Ovary (tissue), 3 donors: ENCODE data around the gene STAMBP.
"Not testable (repeated sequence)": the region's sequence is repeated elsewhere in the genome, so short reads cannot be mapped to it uniquely, and the experiment has no call there.

Experiments
- POLR2A ChIP-seq: fragments of 450-650 bp; IDR thresholded peaks from one replicate; pipeline ENCODE4 v1.6.1; 2017; ENCODE audit warnings: antibody characterized with exemption, mild to moderate bottlenecking, moderate library complexity
- TF ChIP-seq, protein P1 (sequence below), 3 donors: fragments of 450-650 bp in 2 of 3; fragments of 200-600 bp in 1 of 3; IDR thresholded peaks; one replicate each; pipeline versions ENCODE4 v1.5.1 to v1.8.0; 2016 to 2022; ENCODE audit warnings: antibody characterized with exemption in 3 of 3, mild to moderate bottlenecking in 1 of 3
- donor health status: DM: no; HTN: no; CAD: no.

DNA sequence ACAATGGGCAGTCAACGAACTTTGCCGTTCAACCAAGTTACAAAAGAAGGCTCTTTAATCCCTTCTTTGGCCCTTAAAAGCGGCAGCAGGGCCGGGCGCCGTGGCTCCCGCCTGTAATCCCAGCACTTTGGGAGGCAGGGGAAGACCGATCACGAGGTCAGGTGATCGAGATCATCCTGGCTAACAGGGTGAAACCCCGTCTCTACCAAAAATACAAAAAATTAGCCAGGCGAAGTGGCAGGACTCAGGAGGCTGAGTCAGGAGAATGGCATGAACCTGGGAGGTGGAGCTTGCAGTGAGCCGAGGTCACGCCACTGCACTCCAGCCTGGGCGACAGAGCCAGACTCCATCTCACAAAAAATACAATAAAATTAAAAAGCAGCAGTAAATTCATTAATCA is 45.4 kb upstream of the STAMBP start:
- not testable (repeated sequence) for TF ChIP-seq POLR2A
- TF ChIP-seq, protein P1, sequence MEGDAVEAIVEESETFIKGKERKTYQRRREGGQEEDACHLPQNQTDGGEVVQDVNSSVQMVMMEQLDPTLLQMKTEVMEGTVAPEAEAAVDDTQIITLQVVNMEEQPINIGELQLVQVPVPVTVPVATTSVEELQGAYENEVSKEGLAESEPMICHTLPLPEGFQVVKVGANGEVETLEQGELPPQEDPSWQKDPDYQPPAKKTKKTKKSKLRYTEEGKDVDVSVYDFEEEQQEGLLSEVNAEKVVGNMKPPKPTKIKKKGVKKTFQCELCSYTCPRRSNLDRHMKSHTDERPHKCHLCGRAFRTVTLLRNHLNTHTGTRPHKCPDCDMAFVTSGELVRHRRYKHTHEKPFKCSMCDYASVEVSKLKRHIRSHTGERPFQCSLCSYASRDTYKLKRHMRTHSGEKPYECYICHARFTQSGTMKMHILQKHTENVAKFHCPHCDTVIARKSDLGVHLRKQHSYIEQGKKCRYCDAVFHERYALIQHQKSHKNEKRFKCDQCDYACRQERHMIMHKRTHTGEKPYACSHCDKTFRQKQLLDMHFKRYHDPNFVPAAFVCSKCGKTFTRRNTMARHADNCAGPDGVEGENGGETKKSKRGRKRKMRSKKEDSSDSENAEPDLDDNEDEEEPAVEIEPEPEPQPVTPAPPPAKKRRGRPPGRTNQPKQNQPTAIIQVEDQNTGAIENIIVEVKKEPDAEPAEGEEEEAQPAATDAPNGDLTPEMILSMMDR (IDR thresholded peaks at IDR 0.05) = not testable (repeated sequence)
